AG09319 (cell line): ENCODE data around the gene GPR146.
"Not testable (repeated sequence)": the region's sequence is repeated elsewhere in the genome, so short reads cannot be mapped to it uniquely, and the experiment has no call there.

Source experiments
- DNase-seq: peaks from one replicate; pipeline ENCODE4 v3.0.0-alpha.2; 2010; ENCODE audit warnings: low read depth; ENCODE audit errors: extremely low read depth
- TF ChIP-seq, protein P1 (sequence below): IDR thresholded peaks from 2 replicates; pipeline ENCODE4 v1.5.1; 2011; ENCODE audit warnings: low read depth, mild to moderate bottlenecking, inconsistent platforms, low read length, moderate library complexity

GPR146 gene

DNA sequence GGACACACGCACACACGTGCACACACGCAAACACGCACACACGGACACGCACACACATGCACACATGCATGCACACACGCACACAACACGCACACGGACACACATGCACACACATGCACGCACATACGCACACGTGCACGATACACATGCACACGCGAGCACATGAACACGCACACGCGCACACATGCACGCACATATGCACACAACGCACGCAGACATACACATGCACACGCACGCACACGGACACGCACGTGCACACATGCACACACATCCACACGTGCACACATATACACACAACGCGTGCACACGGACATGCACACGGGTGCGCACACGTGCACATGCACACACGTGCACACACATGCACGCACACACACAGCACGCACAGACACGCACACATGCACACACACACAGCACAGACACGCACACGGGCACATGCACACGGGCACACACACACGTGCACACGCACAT, 26.2 kb downstream of the GPR146 start:
- TF ChIP-seq, protein P1, sequence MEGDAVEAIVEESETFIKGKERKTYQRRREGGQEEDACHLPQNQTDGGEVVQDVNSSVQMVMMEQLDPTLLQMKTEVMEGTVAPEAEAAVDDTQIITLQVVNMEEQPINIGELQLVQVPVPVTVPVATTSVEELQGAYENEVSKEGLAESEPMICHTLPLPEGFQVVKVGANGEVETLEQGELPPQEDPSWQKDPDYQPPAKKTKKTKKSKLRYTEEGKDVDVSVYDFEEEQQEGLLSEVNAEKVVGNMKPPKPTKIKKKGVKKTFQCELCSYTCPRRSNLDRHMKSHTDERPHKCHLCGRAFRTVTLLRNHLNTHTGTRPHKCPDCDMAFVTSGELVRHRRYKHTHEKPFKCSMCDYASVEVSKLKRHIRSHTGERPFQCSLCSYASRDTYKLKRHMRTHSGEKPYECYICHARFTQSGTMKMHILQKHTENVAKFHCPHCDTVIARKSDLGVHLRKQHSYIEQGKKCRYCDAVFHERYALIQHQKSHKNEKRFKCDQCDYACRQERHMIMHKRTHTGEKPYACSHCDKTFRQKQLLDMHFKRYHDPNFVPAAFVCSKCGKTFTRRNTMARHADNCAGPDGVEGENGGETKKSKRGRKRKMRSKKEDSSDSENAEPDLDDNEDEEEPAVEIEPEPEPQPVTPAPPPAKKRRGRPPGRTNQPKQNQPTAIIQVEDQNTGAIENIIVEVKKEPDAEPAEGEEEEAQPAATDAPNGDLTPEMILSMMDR, result no peak
- no peak for DNase-seq

DNA sequence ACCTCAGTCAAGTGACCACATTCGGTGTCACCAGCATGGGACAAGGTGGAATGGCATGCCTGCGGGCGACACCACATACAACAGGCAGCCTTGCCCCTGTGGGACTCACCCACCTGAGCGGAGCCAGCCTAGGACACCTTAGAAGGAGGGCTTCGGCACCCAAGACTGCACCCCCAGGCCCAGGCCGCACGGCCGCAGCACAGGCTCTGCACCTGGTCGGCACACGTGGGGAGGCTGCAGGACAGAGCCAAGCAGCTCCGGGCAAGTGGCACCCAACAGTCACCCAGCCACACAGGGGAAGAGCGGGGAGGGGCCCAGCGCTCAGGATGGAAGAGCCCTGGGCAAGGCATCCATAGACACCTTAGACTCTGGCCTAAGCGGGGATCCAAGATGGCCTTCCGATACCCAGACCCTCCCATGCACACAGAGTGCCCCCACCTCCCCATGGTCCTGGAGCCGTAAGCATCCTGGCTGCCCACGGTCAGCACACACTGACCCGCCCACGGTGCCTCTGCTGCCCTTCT, 27.4 kb downstream of the GPR146 start:
- no peak for DNase-seq
- TF ChIP-seq, protein P1, result no peak

DNA sequence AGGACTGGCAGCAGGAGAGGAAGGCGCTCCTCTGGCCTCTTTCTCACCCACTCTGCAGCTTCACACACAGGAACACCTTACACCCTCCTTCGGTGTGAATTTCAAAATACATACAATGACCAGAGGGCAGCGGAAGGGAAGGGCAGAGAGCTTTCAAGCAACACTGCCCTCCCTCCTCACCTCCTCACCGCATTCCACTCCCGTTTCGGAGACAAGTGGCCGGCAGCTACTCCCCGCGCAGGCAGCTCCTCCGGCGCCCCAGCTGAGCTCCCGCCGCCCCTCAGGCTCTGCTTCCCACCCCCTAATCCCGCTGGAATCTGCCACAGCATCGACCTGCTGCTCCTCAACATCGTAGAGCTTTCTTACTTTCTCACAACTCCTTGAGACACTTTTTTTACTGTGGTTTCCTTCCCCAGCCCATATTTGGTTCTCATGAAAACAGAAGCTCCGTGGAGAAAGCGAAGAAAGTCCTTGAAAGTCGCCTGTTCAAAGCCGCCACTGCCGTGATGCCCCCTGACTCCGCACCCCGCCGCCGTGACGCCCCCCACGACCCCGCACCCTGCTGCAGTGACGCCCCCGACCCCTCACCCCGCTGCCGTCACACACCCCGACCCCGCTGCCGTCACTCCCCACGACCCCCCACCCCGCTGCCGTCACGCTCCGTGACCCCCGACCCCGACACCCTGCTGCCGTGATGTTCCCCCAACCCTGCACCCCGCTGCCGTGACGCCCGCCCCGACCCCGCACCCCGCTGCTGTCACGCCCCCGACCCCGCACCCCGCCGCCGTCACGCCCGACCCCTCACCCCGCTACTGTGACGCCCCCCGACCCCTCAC, 29.0 kb downstream of the GPR146 start:
- TF ChIP-seq, protein P1, result no peak
- DNase-seq, result no peak

DNA sequence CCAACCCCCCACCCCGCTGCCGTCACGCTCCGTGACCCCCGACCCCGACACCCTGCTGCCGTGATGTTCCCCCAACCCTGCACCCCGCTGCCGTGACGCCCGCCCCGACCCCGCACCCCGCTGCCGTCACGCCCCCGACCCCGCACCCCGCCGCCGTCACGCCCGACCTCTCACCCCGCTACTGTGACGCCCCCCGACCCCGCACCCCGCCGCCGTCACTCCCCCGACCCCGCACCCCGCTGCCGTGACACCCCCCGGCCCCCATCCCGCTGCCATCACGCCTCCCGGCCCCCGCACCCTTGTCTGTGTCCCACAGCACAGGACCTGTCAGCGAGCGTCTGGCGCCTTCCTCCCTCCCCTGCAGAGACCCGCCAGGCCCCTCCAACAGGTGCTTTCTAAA, 29.7 kb downstream of the GPR146 start:
- not testable (repeated sequence) for DNase-seq

DNA sequence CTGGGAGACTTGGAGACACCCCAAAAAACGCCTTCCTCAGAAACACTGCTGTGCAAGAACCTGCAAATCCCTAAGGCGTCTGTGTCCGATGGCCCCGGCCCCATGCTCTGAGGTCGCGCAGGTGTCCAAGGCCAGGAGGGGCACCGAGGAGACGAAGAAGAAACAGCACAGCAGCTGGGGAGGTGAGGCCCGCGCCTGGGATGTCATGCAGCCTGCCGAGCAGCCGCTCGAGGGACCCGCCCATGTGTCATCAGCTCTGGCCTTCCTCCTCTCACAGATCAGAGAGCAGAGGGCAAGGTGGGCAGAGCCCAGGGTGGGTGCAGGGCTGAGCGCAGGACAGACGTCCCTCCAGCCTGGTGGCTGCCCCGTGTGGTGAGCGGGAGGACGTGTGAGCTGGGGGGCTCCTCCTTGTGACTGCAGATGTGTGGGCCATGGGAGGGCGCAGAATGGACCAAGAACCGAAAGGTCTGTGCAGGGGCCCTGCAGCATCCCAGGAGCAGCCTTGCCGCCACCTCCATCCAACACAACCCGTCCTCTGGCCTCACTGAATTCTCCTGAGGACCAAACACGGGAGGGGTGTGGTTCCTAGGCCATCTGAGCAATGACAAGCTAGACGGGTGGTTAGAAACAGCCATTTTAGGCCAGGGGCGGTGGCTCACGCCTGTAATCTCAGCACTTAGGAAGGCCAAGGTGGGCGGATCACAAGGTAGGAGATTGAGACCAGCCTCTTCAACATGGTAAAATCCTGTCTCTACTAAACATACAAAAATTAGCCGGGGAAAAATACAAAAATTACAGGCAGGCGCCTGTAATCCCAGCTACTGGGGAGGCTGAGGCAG, 30.5 kb downstream of the GPR146 start:
- TF ChIP-seq, protein P1, result no peak

DNA sequence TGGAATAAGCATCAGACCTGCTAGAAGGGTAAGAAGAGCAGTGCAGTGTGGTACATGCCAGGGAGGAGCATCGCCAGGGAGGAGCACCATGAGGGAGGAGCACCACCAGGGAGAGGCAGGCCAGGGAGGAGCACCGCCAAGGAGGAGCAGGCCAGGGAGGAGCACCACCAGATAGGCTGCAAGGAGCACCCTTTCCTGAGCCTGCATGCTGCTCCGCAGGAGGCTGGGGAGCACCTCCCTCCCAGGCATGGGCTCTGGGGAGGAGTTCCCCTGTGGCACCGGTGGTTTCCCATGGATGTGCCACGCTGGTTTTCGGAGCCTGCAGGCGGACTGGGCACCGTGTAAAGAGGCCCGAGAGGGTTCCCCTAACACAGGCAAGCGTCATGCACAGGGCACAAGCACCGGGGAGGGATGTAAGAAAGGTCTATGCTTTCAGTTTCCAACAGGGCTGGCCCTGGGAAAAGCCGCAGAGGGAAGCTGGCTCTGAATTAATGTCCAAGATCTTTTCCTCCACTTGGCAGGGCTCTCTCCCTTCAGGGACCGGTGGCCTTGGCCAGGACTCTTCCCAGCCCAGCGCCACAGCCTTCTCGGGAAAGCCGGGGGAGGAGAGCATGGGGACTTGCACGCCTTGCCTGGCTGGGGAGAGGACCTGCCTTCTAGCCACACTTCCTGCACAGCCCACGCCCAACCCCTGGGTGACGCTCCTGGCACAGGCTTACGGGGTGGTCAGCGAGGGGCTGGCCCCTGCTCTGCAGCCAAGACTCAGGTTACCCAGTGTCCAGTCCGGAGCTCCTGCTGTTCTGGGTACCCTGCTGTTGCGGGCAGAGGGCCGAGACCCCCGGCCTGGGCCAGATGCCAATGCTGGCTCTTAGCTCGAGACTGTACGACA, 32.1 kb downstream of the GPR146 start:
- TF ChIP-seq, protein P1, result no peak
- DNase-seq, result no peak

More for the DNA sequence above, 30.5 kb downstream of the GPR146 start:
- DNase-seq, result no peak

DNA sequence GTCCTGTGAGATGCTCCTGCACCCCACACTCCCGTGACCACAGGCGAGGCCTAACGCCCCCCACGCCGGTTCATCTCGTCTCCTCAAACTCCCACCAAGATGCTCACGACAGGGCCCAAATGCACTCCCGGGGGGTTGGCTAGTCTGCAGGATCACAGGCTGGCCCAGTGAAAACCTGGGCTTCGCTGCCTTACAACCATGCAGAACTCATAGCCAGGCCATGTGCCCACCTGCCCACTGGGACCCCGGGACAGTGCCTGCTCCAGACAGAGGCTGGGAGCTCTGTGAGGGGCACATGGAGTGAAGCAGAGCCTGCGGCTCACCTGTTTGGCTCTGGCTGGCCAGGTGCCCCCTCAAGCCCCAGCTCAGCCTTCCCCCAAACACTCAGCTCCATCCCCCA, 34.2 kb downstream of the GPR146 start:
- no peak for DNase-seq
- TF ChIP-seq, protein P1, result no peak
